Stimulated activated CD4-positive, alpha-beta T cell treated with anti-CD3 and anti-CD28 coated beads, Interleukin-2, amount 100 ng/mL, for 24 hours (primary cell): Measurements from ENCODE around the gene ACACA.
"Not testable (repeated sequence)": the region's sequence is repeated elsewhere in the genome, so short reads cannot be mapped to it uniquely, and the experiment has no call there.

Experiments used
- DNase-seq, 2 donors: peaks; one replicate each; pipeline ENCODE4 v3.0.0-alpha.2; 2020

Gene ACACA

DNA sequence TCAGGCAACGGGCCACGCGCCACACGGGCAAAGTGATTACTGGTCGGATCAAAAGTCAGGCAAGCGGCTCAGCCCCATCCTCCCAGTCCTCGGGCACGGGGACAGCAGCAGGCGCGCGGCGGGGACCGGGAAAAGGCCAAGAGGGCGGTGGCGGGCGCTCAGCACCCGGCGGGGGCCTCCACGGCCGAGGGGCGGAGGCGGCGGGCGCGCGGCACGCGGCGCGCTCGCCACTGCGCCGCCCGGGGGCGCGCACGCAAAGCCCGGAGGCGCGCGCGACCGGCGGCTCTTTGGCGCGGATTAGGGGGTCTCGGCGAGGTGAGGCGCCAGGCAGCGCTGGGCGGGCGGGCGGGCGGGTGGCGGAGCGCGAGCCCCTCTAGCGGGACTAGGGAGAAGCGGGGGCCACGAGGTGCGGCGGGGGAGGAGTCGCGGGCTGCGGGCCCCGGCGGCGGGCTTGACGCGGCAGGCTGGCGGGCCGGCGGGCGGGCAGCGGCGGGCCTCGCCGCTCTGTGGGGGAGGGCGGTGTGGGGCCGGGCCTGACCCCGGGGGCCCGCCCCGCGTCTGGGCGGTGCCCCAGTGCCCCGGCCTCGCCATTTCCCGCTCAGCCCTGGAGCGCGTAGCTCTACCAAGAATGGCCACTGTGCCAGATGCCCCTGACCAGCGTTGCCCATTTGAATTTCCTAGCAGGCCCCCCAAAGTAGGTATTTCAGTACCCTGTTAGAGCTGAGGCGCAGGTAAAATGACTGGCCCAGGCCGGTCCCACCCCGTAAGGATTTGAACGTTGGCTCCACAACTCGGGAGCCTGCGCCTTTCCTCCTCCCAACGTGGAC, at the start of gene ACACA, which contains the start of gene TADA2A:
TSS of gene ACACA (minus strand) at position 202 of the 827 bp plus-strand sequence. CDS start 537 bp downstream, outside the sequence.
TSS of gene TADA2A (plus strand) at position 252 of the 827 bp plus-strand sequence. CDS start 4,480 bp downstream, outside the sequence.
- peak; percentile 80 to 83 for DNase-seq

DNA sequence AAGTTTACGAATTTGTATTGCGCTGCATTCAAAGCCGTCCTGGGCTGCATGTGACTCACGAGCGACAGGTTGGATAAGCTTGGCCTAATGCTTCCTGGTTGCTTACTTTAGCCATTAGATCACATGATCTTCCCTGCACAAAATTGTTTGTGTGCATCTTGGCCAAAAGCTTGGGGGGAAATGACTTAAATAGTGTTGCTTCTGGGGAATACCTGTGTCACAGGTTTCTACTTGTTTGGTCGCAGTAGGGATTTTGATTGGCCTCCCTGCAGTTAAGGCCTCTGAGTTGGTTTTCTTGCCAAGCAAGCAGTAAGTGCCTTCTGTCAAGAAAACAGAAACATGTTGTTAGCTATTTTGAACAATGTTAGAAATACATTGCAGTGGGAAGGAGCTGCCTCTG, 43.5 kb upstream of the ACACA start:
- no peak for DNase-seq

DNA sequence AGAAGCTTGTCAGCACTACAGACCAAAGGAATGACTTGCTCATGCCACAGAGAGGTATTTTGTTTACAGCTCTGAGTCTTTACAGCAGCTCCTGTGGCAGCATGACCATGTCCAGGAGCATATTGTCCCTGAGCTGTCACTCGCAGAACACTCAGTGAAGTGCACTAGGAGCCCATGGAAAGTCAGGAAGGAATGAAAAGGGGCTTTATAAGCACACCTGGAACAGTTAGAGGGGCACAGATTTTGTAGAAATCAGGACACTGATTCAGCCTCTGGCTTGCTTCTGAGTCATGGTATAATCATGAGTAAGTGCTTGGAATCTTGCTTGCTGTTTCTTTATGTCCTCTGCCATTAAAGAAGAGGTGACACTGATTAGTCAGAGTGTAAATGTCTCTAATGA, 41.0 kb upstream of the ACACA start:
- DNase-seq: no peak

DNA sequence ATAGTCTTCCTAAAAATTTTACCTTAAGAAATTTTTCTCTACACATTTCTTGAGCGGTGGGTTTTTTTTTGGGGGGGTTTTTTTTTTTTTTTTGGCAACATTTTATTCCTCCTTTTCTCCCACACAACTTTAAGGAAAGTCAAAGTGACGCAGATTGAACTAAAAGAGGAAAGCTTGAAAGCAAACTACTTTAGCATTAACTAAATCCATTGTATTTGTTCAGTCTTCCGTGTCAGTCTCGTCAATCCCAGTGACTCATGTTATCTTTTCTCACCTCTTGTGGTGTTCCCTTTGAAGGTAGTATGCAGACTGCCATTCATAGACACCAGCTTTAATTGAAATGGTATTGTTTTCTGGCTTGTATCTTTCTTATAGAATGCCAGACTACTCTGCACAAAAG, 39.4 kb upstream of the ACACA start:
- no peak for DNase-seq

DNA sequence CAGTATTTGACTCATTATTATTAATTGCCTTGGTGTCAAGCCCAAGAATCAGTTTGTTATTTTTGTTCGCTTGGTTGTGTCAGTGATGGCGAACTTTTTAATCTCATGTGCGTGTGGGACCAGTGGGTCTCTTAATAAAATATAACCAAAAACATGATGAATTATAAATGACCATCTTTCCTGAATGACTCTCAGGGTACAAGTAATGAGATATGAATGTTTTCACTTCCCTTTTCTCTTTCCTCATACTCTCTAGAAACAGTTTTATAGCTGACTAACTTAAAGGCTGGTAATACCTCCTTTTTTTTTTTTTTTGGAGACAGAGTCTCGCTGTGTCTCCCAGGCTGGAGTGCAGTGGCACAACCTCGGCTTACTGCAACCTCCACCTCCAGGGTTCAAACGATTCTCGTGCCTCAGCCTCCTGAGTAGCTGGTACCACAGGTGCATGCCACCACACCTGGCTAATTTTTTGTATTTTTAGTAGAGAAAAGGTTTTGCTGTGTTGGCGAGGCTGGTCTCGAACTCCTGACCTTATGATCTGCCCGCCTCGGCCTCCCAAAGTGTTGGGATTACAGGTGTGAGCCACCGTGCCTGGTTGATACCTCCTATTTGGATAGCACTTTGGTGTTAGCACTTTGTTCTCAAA, 34.9 kb upstream of the ACACA start:
- DNase-seq: not testable (repeated sequence)

DNA sequence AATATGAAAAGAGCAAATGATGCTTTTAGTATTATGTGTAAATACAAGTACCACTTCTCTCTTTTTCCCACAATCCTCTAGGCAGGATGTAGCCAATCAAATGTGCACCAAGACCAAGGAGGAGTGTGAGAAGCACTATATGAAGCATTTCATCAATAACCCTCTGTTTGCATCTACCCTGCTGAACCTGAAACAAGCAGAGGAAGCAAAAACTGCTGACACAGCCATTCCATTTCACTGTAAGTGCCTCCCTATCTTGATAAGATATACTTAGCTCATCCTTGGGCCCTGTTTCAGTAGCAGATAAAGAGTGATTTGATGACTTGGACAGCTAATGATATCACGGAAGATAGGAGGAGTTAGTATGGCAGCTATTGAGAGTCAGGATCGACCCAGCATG, 33.8 kb upstream of the ACACA start:
- no peak for DNase-seq

DNA sequence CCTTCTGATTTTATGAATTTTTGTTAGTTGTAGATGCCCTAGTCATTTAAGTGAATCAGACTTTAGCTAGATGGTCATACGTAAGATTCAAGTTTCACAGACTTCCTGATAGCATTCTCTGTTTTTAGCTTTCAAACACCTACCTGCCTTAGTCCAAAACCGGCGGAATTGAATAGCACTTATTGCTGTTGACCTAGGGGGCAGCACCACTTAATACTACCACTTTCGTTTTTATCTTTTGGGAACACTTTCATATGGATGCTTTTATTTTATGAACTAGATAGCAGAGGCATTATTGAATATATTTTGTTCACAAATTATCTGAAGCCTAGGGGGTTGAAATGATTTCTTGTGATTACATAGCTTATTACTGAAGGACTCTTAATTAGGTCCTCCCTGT, 31.5 kb upstream of the ACACA start:
- no peak for DNase-seq

DNA sequence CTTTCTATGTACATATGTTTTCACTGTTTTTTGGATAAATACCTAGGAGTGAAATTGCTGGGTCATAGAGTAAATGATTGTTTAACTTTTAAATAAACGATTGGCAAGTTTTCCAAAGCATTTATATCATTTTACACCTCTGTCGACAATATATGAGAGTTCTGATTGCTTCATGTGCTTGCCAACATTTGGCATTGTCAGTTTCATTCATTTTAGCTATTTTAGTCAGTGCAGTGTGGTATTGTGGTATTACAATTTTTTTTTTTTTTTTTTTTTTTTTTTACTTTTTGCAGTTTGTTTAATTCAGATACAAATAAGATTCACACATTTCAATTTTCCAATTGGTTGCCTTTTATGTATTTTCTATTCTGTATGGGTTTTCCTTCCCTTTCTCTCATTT, 26.0 kb upstream of the ACACA start:
- no peak for DNase-seq

DNA sequence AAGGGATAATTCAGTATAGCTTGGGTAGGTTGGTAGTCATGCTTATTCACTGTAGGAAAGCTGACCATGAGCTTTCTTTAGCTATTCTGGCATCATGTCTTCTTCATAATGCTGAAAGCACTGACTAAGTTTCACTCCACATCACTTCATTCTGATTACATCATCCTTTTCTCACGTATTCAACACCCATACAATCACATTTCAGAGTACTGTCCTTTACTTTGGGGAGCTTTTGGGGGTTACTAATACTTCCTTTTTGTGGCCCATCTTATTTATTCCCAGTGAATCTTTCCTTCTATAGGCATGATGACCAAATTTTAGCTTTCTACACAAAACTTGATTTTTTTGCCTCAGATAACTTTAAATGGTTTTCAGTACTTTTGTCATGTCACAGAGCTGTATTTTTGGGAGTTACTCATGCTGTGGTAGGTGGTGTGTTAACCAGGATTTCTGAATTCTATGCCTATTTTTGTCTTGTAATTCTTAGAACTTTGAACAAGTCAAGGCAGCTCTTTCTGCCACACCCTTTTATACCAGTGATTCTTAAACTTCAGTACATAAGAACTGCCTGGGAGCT, 23.5 kb upstream of the ACACA start:
- no peak for DNase-seq

DNA sequence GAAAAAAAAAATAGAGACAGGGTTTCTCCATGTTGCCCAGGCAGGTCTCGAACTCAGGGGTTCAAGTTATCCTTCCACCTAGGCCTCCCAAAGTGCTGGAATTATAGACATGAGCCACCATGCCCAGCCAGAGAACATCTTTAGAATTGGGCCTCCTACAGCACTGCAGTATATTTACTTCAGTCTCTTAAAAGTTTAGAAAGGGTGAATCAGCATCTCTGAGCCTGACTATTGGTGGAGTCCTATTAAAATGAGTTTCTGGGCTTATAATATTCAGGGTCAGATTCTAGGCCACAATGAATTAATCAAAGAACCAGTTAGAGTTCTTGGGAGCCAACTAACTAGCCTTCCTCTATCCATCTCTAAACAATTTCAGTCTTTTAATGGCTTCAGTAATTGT, 22.8 kb upstream of the ACACA start:
- no peak for DNase-seq

DNA sequence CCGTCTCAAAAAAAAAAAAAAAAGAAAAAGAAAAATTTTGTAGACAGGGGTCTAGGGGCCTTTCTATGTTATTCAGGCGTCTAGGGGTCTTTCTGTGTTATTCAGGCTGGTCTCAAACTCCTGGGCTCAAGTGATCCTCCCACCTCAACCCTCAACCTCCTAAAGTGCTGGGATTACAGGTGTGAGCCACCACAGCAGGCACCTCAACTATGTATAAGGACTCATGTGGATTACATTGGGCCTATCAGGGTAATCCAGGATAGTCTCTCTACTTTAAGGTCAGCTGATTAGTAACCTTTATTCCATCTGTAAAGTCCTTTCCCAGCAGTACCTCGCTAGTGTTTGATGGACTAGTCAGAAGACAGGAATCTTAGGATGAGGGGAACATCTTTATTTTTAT, 22.4 kb upstream of the ACACA start:
- DNase-seq: no peak

DNA sequence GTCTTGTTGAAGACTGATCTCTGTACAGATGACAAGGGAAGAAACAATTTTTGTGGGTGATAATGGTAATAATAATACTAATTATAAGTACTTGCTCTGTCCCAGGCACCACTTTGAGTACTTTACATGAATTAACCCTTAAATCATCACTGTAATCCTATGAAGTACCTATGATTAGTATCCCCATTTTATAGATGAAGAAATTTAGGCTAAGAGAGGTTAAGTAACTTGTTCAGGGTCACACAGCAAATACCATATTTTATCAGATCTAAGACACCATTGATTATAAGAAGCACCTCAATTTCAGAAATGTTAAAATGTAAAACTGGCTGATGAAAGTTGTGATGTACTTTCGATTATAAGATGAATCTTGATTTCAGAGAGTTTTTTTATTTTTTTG, 18.6 kb upstream of the ACACA start:
- DNase-seq: no peak

DNA sequence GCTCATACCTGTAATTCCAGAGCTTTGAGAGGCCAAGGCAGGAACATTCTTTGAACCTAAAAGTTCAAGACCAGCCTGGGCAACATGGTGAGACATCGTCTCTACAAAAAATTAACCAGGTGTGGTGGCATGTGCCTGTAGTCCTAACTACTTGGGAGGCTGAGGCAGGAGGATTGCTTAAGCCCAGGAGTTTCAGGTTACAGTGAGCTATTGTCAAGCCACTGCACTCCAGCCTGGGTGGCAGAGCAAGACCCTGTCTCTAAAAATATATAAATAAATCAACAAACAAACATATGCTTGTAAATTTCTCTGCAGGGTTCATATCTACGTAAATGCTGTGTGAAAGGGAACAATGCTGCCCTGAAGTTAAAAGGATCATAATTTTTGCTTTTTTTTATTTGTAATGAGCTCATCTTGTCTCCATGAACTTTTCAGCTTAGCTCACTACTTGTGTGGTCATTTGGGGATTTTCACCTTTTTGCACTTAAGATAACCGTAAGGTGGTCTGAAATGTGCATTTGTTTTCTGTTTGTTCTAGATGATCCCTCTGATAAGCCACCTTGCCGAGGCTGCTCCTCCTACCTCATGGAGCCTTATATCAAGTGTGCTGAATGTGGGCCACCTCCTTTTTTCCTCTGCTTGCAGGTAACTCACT, 16.5 kb upstream of the ACACA start:
- no peak for DNase-seq

DNA sequence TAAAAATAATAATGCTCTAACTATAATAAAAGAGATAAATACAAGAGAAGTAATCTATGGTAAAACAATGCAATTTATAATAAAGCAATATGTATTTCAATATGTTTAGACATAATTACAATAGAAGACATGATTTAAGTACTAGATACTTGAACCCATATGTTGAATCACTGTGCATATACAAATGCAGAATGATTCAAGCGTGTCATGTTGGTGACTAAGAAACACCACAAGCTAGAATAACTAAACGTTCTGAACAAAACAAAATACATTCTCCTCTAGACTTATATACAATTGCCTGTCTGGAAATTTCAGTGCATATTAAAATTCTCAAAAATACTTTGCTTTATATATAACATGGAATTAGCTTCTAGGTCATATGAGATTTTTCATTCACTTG, 11.2 kb upstream of the ACACA start:
- no peak for DNase-seq

DNA sequence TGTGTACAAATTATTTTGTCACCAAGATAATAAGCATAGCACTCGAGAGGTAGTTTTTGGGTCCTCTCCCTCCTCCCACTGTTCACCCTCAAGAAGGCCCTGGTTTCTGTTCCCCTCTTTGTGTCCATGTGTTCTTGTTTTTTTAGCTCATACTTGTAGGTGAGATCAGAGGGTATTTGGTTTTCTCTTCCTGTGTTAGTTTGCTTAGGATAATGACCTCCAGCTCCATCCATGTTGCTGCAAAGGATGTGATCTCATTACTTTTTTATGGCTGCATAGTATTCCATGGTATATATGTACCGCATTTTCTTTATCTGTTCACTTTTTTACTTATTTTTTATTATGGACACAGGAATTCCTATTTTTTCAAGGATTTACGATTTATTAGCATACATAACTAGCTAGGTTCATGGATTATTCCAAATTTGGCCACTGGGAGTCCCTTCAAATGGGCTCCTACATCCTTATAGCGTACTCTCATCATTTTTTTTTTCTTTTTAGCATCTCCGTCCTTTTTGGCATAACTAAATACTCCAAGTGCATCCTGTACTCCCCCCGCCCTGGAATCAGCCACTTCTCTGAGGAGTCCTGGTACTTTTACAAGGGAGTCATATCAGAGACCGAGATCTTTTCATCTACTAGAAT, 7.4 kb upstream of the ACACA start:
- no peak for DNase-seq

DNA sequence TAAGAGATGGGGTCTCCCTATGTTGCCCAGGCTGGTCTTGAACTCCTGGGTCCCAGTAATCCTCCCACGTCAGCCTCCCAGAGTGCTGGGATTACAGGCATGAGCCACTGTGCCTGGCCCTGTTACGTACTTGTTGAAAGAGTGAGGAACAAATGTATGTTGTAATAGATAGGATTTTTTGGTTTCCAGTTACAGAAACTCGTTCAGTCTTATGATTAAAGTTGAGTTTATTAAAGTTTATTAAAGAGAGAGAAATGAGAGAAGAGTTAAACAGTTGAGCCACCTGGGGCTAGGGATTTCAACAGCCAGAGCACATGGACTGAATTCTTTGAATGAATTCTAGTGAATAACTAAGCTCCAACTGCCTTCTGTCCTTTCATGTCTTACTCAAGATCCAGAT, 3.7 kb upstream of the ACACA start:
- DNase-seq: no peak

DNA sequence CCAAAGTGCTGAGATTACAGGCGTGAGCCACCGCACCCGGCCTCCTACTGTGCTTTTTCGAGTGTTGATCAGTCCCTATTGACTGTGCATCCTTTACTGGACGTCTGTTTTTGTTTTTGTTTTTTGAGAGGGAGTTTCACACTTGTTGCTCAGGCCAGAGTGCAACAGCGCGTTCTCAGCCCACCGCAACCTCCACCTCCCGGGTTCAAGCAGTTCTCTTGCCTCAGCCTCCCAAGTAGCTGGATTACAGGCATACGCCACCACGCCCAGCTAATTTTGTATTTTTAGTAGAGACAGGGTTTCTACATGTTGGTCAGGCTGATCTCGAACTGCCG, 1.5 kb upstream of the ACACA start:
- DNase-seq: not testable (repeated sequence)

DNA sequence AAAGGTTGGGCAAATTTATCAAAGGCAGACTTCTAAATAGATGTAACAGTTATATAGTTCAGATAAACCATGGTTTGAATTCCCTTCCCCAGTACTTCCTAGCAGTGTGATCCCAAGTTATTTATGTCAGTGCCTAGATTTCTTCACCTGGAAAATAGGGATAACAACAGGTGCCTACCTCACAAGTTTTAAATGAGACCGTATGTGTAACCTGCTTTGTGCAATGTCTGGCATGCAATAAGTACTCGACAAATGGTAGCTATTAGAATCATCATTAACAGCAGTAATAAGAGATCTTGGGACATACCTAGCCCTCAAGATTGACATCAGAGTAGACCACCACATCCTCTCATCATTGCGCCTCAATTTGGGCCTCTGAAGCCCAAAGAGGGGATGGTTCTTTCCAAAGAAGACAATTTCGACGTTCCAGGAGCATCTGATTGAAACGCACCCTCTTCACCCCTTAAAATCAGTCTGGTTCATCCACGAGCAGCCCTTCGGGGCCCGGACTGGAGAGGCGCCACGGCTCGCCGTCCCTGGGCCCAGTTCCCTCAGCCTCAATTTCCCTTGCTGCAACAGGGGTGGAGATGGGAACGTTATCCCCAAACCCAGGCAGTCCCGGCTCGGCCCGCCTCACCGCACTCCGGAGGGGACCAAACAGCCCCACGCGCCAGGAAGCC, 541 bp downstream of the ACACA start:
- no peak for DNase-seq

DNA sequence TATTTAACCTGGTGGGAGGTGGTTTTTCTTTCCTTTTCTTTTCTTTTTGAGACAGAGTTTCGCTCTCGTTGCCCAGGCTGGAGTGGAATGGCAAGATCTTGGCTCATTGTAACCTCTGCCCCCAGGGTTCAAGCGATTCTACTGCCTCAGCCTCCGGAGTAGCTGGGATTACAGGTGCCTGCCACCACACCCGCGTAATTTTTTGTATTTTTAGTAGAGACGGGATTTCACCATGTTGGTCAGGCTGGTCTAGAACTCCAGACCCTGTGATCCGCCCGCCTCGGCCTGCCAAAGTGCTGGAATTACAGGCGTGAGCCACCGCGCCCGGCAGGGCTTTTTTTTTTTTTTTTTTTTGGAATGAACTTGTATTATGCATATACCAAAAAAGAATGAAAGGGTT, 1.1 kb downstream of the ACACA start:
- not testable (repeated sequence) for DNase-seq

DNA sequence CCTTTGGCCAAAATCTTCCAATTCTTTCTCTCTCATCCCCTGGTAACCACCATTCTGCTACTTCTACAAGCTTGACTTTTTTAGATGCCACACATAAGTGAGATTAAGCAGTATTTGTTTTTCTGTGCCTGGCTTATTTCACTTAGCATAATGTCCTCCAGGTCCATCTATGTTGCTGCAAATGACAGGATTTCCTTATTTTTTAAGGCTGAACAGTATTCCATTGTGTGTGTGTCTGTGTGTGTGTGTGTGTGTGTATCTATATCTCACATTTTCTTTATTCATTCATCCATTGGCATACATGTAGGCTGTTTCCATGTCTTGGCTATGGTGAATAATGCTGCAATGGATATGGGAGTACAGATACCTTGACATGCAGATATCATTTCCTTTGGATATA, 6.1 kb downstream of the ACACA start:
- no peak for DNase-seq

DNA sequence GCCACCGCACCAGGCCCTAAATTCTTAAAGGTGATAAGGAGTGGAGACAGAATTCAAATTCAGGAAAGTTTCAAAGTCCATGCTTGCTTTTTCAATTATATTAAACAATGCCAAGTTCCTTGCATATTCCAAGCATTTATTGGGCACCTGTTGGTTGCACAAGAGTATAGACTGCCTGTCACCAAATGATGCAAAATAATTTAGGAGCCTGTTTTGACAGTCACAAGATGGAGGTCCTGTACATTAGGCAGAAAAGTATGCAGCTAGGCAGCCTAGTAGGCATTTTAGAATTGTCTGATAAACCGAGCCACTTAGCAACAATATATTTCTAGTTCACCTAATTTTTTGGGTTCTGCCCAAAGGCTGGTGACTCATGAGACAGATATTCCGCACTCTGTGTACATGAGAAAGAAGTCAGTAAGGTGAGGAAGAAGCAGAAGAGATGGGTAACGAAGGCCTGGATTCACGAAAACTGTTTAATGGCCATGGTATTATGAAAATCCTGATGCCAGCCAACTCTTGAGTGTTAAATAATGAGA, 7.3 kb downstream of the ACACA start:
- DNase-seq: no peak

DNA sequence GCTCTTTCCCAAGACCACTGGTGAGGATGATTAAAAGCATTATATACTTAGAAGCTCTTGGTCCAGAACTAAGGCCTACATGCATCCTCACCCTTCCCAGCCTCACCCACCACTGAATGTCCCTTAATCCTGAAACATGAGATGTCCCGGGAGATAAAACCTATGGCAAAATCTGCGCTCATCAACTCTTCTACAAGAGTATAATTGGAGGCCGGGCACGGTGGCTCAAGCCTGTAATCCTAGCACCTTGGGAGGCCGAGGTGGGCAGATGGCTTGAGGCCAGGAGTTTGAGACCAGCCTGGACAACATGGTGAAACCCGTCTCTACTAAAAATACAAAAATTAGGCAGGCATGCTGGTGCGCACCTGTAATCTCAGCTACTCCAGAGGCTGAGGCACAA, 13.3 kb downstream of the ACACA start:
- DNase-seq: no peak
